DMS114 treated with DMSO at 0.1 percent for 48 hours (cell line): Measurements from ENCODE around the gene NTM.
"Not testable (repeated sequence)": the region's sequence is repeated elsewhere in the genome, so short reads cannot be mapped to it uniquely, and the experiment has no call there.

ENCODE experiments used
- DNase-seq: peaks from one replicate; lab custom pipeline; 2025; ENCODE audit not compliant: unreplicated experiment; lab: John Stamatoyannopoulos, UW

NTM gene

DNA sequence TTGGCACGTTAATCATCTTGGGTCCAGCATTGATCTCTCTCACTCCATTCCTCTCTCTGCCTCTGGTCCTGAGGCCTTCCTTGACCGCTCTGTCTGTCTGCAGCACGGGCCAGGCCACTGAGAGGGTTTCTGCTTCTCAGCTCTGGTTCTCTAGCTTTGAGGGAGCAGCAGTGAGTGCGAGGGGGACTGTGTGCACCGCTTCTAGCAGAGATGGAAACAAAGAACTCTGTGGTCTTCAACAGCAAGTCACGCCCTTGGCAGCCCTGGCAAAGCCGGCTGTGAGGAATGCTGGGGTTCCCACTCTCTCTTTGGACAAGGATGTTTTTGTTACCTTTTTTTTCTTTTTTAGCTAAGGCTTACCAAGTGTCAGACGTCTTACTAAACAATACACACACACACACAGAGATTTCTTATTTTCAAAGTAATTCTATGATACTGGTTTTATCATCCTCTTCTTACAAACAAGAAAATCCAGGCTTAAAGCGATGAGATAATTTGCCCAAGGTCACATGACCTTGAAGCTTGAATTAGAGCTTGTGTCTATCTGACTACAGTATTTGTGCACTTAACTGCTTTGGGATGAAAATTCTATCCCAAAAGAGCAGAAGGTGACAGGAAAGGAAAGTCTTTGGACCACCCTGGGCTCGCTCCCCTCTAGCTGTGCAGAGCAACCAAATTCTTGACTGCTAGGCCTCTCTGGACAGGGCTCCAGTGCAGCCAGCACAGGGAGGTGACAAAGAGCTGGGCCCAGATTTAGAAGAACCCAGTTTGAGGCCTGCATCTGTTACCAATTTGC is 293.2 kb downstream of the NTM start:
- no peak for DNase-seq

DNA sequence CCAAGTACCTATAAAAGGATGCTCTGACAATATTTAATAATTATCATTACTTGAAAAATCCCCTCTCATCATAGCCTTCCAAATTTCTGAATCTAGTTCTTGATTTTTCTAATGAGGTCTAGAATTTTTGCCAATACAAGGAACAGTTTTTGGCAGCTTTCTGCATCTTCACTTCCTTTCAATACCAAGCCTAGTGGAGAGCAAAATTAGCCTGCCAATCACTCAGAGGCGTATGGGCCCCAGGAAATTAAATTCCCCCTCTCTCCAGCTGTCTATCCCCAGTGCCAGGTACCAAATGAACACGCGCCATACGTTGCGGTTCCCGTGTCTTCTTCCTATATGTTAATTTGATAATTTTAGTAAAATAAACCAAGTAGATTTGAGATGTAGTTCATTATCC is 293.9 kb downstream of the NTM start:
- no peak for DNase-seq

GRCh38 chr11:131664816-131665215 is 294.4 kb downstream of the NTM start:
- DNase-seq, result no peak

DNA sequence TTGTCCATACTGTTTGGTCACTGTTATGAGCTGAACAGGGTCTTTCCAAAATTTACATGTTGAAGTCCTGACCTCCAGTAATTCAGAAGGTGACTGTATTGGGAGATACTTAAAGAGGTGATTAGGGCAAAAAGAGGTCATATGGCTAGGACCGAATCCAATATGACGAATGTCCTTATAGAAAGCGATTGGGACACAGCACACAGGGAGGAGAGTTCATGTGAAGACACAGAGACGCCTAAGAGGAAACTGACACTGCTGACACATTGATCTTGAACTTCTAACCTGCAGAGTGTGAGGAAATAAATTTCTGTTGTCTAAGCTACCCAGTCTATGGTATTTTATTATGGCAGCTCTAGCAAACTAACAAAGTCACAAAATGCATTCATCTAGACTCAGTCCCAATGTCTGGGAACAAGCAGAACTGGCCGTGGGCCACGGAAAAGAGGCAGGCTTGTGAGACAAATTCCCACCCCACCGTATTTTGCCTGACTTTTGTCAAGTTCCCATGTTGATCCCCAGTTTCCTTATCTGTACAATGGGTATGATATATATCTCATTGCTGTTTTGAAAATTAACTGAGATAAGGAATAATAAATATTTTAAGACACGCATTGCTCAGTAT is 295.0 kb downstream of the NTM start:
- DNase-seq, result no peak

DNA sequence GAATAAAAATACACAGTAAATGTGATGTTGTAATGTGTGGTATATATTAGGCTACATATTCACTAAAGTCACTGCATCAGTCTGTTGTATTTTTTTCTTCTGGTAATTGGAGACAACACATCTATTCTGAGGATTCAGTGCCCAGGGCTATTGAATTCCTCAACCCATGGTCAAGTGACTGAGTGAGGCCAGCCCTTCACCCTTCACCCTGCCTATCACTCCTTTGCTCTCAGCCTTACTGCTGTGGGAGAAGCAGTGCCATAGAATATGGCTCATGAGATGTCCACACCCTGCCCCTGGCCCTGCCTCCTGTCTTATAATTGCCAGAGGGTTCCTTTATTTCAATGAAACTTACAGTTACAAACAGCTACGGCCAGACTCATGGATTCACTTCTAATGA is 295.6 kb downstream of the NTM start:
- no peak for DNase-seq

GRCh38 chr11:131666617-131667016 is 296.2 kb downstream of the NTM start:
- no peak for DNase-seq

- no peak for DNase-seq
These were observed 297.2 kb downstream of the NTM start for GRCh38 chr11:131667566-131667965.

DNA sequence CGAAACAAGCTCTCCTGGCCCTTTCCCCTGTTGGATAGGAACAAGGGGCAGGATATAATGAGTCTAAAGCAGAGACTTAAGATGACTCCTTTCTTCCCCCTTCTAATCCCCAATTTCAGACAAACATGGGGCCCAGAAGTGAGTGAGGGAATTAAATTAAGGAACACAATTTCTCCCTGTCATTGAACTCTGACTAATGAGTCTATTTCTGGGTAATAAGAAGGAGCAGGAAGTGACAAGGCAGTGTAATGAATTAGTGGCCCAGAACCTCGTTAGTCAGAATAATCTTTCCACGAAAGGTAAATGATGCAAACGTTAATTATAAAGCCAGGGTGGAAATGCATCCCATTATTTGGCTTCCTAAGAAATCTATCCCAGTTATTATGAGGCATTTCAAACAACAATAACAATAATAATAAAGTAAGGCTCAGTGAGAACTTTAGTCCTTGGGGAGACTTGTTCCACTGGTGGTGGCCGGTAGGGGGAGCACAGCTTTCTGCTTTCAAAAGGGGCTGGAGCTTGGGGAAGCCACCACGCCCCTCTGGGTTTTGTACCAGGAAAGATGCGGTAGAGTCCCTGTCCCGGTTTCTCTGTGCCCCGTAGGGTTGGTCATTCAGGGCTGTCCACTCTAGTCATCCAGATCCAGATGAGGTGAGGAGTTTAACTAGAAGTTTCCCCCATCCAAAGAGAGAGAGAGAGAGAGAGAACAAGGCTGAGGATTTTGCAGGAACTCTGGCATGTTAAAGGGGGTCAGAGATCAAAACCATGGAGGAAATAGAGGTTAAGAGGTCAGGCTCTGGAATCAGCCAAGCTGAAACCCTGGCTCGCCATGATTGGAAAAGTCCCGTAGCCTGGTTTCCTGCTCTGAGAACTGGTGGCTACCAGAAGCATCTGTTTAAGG is 298.3 kb downstream of the NTM start:
- DNase-seq, result no peak

DNA sequence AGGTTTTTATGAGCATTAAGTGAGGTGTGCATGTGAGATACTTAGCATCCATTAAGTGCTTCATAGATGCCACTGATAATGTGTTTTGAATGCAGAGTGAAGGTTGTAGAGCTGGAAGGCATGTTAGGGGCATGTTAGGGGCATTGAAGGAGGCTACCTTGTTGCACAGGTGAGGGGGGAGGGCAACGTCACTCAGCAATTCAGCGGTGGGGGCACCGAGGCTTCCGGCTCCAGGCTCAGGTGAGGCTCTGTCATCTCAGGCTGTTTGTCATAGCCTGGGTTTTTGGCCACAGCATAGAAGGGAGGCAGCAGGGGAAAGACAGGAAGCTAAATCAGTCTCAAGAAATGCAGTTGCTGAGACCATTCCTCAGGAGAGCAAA is 299.0 kb downstream of the NTM start:
- DNase-seq, result no peak

DNA sequence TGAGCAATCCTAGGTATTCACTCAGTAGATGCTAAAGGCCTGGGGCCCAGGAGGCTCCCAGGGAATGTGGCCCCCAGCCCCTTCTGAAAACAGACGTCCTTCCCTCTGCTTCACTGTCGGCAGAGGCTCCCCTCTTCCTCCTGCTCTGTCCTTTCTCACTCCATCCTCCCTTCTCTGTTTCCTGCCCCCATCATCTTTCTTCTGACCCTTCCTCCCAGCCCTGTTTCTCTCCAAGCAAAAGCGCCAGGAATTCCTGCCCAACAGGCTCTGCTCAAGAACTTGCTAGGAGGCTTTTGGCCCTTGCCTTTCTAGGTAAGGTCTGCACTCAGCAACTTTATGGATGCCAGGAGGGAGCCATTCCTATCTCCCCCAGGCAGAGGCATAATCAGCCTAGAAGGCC is 300.5 kb downstream of the NTM start:
- DNase-seq, result no peak

GRCh38 chr11:131671320-131671719 is 300.9 kb downstream of the NTM start:
- DNase-seq, result no peak

DNA sequence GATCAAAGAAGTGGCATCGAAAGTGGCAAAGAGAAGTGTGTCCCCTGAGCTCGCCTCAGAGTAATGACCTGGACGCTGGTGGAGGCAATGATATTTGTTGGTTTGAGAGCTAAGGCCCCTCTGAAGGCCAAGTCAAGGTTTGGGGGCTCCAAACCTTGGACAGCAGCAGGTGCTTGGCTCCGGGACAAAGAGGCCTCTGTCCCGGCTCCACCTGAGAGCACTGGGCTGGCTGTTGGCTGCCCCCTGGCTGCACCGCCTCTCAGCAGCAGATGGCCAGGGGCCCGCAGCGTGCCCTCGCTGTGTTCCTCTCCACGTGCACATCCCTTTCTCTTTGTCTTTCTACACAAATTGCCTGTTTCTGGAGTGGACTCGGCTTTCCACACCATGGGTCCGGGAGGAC is 301.3 kb downstream of the NTM start:
- no peak for DNase-seq

DNA sequence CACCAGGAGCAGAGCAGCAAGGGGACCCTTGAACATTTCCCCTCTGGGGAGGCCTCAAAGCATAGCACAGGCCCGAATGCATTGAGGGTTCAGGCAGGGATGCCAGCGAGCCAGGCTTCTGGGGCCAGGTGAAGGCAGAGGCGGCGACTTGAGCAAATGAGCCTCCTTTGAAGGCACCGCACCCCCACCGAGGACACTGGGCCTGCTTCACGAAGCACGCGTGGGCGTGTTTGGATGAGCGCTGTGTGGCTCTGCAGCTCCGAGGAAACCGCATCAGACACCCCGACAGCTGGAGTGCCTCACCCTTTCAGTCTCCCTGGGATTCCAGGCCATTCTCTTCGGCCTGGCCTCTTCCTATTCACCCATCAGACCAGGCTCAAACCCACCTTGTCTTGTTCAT is 301.8 kb downstream of the NTM start:
- no peak for DNase-seq

- DNase-seq, result peak; percentile 12
These were observed 303.8 kb downstream of the NTM start for GRCh38 chr11:131674051-131674755.

DNA sequence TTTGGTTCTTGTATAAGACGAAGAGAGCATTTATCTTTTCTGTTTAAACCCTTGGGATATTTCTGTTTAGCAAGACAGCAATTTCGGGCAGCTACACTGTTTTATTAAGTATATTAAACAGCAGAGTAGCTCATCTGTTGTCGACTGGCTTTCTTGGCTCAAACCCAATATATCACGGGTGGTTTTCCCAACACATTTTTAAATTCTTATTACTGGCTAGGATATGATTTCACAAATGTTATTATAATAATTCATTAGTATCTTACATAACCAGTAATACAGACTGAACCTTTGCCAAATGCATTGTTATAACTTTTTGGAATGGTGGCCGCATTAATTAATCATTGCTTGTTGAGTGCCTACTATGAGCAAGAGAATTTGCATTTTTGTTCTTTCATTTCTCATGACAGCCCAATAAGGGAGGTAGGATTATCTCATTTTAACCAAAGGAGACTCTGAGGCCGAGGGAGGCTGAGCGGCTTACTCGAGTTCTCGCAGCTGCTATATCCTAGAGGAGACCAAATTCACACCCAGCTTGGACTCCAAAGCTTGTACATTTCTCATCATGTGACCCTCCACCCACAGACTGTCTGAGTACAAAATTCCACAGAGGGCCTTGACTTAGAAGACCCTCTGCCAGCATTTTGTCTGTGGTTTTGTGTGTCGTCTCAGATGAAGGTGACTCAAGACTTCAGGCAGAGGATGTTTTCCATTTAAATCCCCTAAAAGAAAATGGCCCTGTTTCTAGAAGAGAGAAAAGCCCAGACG is 304.9 kb downstream of the NTM start:
- no peak for DNase-seq

DNA sequence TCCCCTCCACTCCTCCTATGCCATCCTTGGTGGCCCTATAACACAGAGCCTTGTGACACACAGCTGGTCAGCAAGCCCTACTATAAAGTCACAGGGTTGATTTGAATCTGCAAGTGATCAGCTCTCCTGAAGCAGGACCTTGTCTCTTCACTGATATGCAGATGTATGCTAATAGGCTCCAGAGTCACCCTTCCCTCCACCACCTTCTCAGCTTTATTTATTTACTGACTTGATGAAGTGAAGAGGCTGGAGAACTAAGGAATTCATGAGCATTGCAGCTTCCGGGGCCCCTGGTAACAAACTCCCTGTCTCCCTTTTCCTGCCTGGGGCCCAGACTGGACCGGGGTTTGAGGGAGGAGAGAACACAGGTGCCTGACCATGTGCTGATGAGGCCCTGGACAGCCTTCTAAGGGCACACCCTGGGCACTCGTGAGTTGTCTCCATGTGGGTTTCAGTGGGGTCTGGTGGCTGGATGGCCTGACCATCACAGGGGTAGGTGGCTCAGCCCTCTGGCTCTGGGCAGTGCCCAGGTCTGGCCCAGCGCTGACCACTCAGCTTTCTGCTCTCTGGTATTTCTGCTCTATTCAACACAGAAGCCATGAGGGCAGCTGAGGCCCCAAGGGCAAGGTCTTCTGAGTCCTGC is 307.5 kb downstream of the NTM start:
- no peak for DNase-seq

DNA sequence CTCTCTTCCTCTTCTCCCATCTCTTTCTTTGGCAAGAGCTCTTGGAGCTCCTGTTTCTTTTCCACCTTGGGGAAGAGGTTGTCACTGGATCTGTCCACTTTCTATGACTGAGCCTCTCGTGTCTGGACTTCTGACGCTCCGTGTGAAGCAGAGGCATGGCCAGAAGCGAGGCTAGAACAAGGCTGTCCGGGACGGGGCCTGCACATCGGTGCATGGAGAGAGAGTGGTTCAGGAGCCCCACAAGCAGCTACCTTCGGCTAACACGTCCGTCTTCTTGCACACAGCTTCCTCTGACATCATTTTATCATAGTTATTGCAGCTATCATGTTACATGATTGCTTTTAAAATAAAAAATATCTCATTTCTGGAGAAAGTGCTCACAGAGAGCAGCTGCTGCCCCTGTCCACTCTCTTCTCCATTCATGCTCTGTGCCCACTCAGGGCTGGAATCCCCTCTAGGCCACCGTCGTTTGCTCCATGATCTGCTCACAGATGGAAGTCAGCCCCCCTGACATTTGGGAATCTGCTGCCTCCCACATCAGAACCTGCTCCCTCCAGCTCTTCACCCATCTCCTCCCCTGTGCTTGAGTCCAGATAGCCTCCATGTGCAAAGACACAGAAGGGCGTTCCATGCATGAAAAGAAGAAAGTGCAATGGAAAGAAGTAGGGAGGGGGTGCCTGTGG is 308.4 kb downstream of the NTM start:
- DNase-seq, result no peak

GRCh38 chr11:131680448-131680847 is 310.0 kb downstream of the NTM start:
- not testable (repeated sequence) for DNase-seq

- DNase-seq, result no peak
These were observed 311.5 kb downstream of the NTM start for GRCh38 chr11:131681920-131682319.
